SH-SY5Y (cell line): ENCODE measurements around the gene MAMDC2.

Experiments
- GATA2 ChIP-seq: IDR thresholded peaks from 2 replicates; pipeline ENCODE4 v1.6.1; 2011; ENCODE audit warnings: mild to moderate bottlenecking, low read depth, low read length
- GATA3 ChIP-seq: IDR thresholded peaks from 2 replicates; pipeline ENCODE4 v1.6.1; 2011; ENCODE audit warnings: low read depth, mild to moderate bottlenecking, low read length, moderate library complexity

GRCh38 chr9:70106571-70106970, 62.9 kb downstream of the MAMDC2 start:
- no peak for TF ChIP-seq GATA3
- TF ChIP-seq GATA2: no peak
